ENCODE results near the gene EGFL7.

Gene EGFL7

DNA sequence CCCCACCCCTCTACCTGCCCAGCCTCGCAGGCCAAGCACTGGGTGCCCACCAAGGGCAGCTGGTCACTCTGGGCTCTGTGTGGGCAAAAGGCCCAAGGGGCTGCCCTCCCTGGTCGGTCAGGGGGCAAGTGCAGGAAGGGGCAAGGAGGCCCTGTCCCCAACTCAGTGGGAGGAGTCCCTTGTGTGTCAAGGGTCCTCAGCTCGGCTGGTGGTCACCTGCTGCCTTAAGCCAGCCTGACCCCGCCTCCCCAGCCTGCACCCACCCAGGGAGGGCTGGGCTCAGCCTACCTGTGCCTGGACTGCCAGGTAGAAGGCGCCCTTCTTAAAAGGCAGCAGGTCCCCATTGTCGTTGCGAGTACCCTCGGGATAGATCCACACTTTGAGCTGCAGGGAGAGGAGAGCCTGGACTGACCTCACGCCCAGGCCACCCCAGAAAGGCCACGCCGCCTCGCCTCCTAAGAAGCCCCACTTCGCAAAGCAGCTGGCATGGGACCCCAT, 13.6 kb downstream of the EGFL7 start:
- TF ChIP-seq, protein P1, sequence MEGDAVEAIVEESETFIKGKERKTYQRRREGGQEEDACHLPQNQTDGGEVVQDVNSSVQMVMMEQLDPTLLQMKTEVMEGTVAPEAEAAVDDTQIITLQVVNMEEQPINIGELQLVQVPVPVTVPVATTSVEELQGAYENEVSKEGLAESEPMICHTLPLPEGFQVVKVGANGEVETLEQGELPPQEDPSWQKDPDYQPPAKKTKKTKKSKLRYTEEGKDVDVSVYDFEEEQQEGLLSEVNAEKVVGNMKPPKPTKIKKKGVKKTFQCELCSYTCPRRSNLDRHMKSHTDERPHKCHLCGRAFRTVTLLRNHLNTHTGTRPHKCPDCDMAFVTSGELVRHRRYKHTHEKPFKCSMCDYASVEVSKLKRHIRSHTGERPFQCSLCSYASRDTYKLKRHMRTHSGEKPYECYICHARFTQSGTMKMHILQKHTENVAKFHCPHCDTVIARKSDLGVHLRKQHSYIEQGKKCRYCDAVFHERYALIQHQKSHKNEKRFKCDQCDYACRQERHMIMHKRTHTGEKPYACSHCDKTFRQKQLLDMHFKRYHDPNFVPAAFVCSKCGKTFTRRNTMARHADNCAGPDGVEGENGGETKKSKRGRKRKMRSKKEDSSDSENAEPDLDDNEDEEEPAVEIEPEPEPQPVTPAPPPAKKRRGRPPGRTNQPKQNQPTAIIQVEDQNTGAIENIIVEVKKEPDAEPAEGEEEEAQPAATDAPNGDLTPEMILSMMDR (IDR thresholded peaks at IDR 0.05; ENCODE audit: control insufficient read depth, extremely low read depth, insufficient read depth), result no peak
- H3K4me3 ChIP-seq (ENCODE audit: low read depth, low read length), result no peak overlapping the region
- no peak for DNase-seq (ENCODE audit: low read depth)

DNA sequence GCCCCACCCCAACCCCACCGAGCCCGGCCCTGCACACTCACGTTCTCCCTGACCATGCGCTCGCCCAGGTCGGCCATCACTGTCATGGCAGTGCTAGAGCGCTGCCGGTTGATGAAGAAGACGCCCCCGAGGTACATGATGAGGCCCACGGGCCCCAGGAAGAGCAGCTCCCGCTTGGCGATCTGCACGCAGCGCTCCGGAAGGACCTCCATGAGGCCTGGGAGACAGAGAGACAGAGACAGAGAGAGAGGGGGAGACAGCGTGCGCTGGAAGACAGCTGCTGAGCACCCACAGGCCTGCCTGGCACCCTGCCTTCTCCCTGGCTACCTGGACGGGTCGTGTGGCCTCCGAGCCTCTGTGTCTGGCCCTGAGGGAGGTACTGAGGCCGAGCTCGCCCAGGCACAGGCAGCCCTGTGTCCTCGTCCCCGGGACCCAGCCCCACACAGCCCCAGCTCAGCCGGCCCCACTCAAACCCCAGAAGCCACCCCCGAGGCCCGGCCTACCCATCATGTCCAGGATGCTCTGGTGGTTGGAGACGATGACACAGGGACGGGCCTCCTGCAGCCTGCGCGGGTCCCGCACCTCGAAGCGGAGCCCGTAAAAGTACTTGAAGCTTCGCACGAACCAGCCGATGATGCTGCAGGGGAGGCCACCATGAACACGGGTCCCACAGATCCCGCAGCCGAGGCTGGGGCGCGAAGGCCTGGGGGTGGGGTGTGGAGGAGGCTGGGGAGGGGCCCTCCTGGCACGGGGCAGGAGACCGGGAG, 14.4 kb downstream of the EGFL7 start:
- no peak overlapping the region for H3K4me3 ChIP-seq (ENCODE audit: low read depth, low read length)
- TF ChIP-seq, protein P1 (IDR thresholded peaks at IDR 0.05; ENCODE audit: control insufficient read depth, extremely low read depth, insufficient read depth), result no peak
- no peak for DNase-seq (ENCODE audit: low read depth)

DNA sequence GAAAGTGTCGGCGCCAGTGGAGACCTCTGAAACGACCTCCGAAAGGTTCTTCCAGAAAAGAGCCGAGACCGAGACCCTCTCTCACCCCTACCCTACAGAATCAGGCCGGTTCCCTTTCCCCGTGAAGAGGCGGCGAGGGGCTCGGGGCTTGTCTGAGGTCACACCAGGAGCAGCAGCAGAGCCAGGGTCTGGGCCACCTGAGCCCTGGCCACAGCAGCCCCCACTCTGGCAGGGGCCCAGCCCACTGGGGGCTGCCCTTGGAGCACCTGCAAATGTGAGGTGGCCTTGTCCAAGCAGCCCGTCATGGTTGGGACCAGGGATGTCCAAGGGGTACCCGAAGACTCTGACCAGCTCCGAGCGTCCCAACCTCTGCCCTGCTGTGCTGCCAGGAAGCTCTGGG, 15.3 kb downstream of the EGFL7 start:
- no peak for DNase-seq (ENCODE audit: low read depth)
- no peak overlapping the region for H3K4me3 ChIP-seq (ENCODE audit: low read depth, low read length)
- TF ChIP-seq, protein P1 (IDR thresholded peaks at IDR 0.05; ENCODE audit: control insufficient read depth, extremely low read depth, insufficient read depth), result no peak

DNA sequence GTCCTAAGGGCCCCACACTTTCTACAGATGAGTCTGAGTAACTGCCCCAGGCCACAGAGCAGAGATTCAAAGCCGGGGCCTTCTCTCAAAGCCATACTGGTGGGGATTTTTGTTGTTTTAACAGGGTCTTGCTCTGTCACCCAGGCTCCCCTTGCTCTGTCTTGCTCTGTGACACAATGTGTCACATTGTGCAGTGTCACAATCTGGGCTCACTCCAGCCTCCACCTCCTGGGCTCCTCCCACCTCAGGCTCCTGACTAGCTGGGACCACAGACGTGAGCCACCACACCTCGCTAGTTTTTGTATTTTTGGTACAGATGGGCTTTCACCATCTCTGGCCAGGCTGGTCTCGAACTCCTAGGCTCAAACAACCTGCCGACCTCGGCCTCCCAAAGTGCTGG, 15.9 kb downstream of the EGFL7 start:
- no peak overlapping the region for H3K4me3 ChIP-seq (ENCODE audit: low read depth, low read length)
- no peak for DNase-seq (ENCODE audit: low read depth)
- TF ChIP-seq, protein P1 (IDR thresholded peaks at IDR 0.05; ENCODE audit: control insufficient read depth, extremely low read depth, insufficient read depth), result no peak

DNA sequence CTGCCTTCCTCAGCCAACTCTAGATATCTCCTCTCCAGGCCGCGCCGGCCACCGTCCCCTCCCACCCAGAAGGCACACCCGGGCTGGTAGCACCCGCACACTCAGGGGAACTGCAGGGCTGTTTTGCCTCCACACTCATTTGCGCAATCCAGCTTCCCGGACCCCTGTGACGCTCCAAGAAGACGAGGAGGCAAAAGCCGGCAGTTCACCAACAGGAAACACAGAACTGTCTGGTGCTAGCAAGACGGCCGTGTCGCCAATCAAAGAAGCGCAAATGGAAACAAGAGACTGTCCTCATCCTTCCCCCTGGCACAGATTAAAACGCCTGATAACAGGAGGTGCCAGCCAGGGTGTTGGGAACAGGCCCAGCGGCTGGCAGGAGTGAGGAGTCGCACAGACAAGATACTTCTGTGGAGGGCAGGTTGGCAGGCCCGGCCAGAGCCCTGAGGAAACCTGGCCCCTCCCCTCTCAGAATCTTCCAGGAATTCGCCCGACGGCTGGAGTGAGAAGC, 16.8 kb downstream of the EGFL7 start:
- TF ChIP-seq, protein P1 (IDR thresholded peaks at IDR 0.05; ENCODE audit: control insufficient read depth, extremely low read depth, insufficient read depth), result no peak
- peak overlapping the region; percentile 26; the same call in 1 of the 2 replicates for H3K4me3 ChIP-seq (ENCODE audit: low read depth, low read length)
- DNase-seq (ENCODE audit: low read depth), result peak; percentile 95

DNA sequence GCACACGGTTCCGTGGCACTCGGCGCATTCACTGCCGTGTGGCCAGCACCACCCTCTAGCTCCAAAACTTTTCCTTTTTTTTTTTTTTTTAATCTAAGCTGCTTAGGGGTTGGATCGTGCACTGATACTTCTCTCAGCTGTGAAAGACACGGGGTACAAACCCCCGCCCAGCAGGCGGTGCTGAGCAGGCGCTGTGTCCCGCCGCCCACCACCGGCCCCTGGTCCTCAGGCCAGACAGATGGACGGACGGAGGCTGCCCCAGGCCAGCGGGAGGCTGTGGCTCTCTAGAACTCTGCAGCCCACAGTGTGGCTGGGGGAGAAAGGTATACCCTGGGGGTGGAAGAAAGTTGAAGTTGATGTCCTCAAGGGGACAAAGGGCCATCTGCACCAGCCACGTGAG, 18.3 kb downstream of the EGFL7 start:
- no peak for DNase-seq (ENCODE audit: low read depth)
- TF ChIP-seq, protein P1 (IDR thresholded peaks at IDR 0.05; ENCODE audit: control insufficient read depth, extremely low read depth, insufficient read depth), result no peak
- no peak overlapping the region for H3K4me3 ChIP-seq (ENCODE audit: low read depth, low read length)
